GM18520 (cell line): Measurements from ENCODE around the gene MOGAT1.
"Not testable (repeated sequence)": the region's sequence is repeated elsewhere in the genome, so short reads cannot be mapped to it uniquely, and the experiment has no call there.

ENCODE experiments used
- ATAC-seq: cut with Tn5 transposase; IDR thresholded peaks from one replicate; pipeline ENCODE4 v1.9.1; 2021; ENCODE audit not compliant: unreplicated experiment

MOGAT1 gene

DNA sequence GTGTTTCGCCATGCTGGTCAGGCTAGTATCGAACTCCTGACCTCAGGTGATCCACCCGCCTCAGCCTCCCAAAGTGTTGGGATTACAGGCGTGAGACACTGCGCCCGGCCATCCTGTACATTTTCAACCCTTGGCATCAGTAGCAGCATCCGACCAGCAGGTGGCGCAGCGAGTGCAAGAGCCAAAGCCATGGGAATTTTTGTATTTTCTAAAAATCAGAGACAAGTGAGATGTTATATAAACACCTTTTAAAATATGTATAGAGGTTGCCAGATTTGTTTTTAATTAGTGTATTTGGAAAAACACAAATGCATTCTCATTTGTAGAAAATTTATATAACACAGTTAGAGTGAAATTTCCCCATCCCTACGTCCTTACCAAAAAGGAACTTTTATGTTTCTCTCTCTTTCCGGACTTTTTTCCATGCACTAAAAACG is 36.8 kb downstream of the MOGAT1 start:
- no peak for ATAC-seq

DNA sequence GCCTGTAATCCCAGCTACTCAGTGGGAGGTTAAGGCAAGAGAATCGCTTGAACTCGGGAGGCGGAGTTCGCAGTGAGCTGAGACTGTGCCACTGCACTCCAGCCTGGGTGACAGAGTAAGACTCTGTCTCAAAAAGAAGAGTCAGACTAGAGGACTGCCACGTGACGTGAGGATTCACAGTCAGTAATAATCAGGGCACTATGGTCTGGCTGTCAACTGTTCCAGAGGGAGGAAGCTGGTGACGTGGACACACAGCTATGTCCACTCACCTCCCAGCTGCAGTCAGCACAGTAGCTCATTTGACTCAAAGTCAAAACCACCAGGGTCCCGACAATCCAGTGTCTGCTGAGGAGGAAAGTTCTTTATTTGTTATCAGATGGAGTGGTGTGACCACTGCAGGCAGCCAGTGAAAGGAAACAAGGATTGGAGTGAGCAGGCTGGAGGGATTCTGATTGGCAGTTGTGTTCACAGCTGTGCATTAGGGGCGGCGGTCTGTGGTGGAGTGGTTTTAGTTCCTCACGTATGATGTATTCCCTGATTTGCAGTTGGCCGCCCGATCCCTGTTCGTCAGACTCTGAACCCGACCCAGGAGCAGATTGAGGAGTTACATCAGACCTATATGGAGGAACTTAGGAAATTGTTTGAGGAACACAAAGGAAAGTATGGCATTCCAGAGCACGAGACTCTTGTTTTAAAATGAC is 37.9 kb downstream of the MOGAT1 start:
- ATAC-seq, result no peak

DNA sequence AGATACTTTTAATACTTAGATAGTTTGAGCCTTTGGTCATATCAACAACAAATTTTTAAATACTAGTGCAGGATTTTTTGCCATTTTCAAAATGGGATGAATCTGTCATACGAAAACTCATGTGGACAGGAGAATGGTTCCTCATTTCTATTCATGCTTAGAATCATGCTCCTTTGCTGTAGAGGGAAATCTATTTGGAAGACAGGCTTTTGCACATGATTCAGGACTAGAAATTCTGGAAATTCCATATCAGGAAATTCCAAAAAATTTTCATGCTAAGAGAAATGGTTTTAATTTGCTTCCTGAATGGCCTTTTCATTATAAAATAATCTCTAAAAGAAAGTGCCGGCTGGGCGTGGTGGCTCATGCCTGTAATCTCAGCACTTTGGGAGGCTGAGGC is 39.3 kb downstream of the MOGAT1 start:
- no peak for ATAC-seq

GRCh38 chr2:222711315-222711940 is 40.0 kb downstream of the MOGAT1 start:
- ATAC-seq, result no peak

- ATAC-seq, result no peak
Observed at GRCh38 chr2:222713002-222713401, 41.5 kb downstream of the MOGAT1 start.

DNA sequence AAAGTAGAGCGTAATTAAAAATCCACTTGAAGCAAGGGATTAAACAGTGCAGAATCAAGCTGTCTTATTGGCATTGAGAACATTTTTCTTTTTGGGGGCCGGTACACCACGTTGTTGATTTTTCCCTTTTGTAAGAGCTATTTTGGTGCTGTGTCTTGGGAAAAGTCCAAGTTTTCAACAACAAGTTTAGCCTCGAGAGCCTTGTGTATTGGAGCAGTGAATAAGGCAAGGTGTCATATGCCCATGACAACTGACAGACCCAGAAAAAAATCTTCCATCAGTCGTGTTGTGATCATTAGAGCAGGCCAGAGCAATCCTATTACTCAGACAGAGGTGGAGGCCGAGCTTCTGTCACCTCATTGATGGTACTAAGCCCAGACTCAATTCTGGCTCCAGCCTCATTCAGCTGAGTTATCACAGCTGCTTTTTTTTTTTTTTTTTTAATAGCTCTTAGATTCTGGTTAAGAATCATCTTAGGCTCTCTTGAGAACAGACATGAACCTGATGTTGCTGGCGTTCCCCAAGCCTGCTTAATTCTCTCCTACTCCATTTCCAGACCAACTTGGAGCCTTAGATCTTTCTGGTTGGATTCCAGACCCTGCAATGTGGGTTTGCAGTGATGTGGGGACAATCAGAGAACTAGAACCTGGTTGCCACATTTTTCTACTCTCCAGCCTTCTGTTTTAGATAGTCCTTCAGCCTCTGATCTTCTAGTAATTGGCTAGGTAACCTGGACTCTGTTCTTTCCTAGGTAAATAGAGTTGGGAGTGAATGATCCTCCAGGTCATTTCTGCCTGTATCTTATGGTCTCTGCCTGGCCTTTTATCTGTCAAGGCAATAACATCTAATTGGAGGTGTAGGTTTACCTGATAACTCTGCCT is 43.1 kb downstream of the MOGAT1 start:
- no peak for ATAC-seq

GRCh38 chr2:222715742-222716141 is 44.3 kb downstream of the MOGAT1 start:
- ATAC-seq, result no peak

DNA sequence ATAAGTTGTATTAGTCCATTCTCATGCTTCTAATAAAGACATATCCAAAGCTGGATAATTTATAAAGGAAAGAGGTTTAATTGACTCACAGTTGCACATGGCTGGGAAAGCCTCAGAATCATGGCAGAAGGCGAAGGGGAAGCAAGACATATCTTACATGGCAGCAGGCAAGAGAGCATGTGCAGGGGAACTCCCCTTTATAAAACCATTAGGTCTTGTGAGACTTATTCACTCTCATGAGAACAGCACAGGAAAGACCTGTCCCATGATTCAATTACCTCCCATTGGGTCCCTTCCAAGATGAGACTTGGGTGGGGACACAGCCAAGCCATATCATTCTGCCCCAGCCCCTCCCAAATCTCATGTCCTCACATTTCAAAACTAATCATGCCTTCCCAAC is 48.3 kb downstream of the MOGAT1 start:
- ATAC-seq, result not testable (repeated sequence)

- not testable (repeated sequence) for ATAC-seq
Observed at GRCh38 chr2:222721597-222721996, 50.1 kb downstream of the MOGAT1 start.

GRCh38 chr2:222722327-222722946 is 51.0 kb downstream of the MOGAT1 start:
- peak; percentile 99 for ATAC-seq

GRCh38 chr2:222724208-222724607 is 52.8 kb downstream of the MOGAT1 start:
- ATAC-seq, result no peak

DNA sequence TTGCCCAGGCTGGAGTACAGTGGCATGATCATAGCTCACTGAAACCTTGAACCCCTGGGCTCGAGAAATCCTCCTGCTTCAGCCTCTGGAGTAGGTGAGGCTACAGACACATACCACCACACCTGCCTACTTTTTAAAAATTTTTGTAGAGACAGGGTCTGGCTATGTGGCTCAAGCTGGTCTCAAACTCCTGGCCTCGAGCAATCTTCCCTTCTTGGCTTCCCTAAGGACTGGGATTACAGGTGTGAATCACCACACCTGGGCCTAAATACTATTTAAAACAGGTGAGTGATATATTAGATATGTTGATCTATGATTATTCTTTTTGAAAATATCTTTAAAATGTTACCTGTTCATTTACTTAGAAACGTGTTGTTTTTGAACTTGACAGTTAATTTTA is 57.2 kb downstream of the MOGAT1 start:
- ATAC-seq, result no peak

DNA sequence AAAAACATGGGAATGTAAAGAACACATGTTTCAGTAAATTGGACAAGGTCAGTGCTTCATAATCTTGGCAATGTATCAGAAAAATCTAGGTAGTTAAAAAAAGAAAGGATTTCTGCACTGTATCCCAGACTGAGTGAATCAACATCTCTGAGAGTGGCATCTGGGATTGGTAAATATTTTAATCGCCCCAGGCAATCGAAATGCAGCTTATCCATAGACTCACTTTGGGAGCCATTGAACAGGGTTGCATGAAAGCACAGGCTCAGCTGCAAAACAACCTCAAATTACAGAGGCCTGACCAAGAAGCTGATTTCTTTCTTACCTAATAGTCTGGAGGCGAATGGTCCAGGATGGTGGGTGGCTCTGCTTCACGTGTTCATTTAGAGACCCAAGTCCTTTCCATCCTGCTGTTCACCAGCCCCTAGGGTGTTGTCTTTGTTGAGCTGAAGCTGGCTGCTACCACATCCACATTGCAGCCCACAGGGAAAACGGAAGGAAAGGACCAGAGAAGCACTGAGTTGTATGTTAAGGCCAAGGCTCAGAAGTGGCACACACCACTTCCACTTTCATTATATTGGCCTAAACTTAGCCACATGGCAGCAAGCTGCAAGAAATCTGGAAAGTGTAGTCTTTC is 59.0 kb downstream of the MOGAT1 start:
- ATAC-seq, result peak; percentile 58

- ATAC-seq, result no peak
Observed at GRCh38 chr2:222731201-222731621, 59.8 kb downstream of the MOGAT1 start.

GRCh38 chr2:222732489-222733178 is 61.2 kb downstream of the MOGAT1 start:
- no peak for ATAC-seq

DNA sequence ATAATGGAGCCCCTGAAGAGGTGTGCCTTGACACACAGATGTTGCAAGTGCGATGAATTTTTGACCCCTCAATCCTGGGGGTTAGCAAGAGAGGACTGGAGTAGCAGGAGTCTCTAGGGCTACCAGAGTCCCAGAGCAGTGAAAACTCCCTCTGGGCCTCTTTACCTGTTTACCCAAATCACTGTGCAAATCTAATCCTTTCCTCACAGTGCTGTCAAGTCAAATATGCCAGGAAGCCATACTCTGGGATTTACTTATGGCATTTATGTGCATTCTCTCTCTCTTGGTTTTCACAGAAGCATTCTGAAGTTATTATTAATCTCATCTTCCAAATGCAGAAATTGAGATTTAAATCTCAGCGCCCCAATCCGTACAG is 62.0 kb downstream of the MOGAT1 start:
- ATAC-seq, result no peak

DNA sequence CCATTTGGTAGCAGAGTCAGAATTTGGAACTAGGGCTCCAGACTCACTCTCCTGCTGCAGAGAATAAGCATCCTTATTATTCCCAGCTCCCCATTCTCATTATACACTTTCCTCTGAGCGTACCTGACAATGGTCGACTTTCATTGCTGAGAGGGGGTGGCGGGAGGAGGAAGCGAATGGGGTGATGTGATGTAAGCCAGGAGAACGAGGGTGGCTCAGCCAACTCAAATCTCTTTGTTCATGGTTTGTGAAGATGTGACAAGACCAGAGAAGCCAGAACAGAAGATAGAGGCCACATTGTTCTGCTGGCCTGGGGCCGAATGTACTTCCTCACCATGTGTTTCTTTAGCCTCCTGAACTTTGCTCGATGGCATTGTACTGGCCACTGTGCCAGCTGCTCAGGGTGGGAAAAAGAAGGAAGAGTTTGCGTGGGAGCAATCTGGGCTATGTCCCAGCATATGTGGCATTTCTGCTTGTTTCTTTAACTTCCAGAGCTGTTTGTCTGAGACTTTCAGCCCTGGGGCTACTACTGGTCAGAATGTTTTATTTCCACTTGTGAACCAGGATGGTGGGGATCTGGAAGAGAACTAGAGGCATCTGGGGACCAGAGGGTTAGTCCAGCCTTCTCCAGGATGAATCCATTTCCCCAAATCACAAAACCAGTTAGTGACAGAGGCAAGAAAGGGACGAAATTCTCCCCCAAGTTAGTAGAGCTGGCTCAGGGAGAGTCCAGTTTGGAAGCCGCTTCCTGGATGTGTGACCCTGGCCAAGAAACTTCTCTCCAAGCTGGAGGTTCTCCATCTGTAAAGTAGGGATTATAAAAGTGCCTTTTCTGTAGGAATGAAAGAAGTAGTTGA is 62.6 kb downstream of the MOGAT1 start:
- no peak for ATAC-seq

DNA sequence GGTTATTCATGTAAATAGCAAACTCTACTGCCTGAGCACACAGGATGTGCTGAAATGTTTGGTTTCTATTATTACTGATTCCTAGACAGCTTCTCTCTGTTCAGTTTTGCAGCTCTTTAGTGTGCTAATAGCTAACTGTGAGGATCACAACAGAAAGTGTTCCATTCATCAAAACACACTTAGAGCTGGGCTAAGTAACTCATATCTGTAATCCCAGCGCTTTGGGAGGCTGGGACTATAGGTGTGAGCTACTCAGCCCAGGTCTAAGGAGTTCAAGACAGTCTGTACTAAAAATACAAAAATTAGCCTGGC is 63.2 kb downstream of the MOGAT1 start:
- ATAC-seq, result peak; percentile 51

DNA sequence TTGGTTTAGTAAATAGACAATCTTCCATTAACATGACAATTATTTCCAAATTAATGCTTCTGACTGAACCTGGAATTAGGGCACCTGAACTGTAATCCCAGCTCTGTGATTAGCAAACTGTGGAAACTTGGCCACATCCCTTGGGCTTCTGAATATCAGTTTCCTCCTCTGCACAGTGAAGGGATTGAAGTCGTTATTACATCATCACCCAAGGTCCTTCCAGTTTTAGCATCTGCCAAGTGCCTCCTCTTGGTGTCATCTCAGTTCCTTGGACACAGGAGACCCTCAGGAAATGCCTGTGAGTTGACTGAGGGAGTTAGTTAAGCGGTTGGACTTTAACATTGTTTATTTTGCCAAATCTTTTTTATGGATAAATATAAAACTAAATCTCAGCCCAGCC is 64.8 kb downstream of the MOGAT1 start:
- ATAC-seq, result no peak

DNA sequence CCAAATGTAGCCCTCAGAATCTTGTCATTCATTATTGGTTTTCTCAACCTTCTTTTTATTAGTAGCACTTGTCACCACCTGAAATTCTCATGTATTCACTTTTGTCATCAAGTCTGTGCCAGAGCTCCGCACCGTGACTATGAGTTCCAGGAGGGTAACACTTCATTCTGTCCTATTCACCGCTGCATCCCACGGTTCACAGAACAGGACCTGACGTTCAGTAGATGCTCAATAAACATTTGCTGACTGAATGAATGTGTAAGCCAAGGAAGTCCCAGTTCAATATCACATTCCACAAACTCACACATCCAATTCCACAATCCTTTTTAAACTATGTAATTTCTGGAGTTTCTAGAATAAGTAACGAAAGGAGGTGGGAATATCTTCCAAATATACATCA is 65.5 kb downstream of the MOGAT1 start:
- ATAC-seq, result no peak
